22Rv1 (cell line): ENCODE data around the gene MTMR10.

Experiments
- H3K27ac ChIP-seq: fragments of 450-650 bp; 2 replicates; pipeline ENCODE4 v1.5.1; 2017
- ZFX ChIP-seq: fragments of 450-650 bp; IDR thresholded peaks from 2 replicates; pipeline ENCODE4 v1.6.1; 2017; ENCODE audit warnings: antibody characterized with exemption, borderline replicate concordance
- TF ChIP-seq, protein P1 (sequence below): fragments of 450-650 bp; IDR thresholded peaks from 2 replicates; pipeline ENCODE4 v1.5.1; 2017; ENCODE audit warnings: mild to moderate bottlenecking

MTMR10 gene

DNA sequence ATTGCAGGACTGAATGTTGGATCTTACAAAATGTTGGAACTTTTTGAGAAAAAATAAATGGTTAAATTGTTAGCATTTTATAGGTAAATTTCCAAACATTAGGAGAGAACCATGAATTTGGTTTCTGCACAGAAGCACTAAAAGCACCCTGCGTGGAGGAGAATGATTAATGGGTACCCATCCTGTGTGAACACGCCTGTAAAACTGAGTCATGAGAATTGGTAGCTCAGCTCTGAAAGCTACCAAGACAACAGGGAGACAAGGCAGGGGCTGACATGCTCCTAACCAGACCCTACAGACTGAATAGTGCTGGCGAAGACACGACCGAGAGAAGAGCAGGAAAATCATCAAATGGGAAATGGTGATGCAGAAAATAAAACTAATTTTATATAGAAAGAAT is 32.4 kb upstream of the MTMR10 start:
- H3K27ac ChIP-seq: no peak overlapping the region

DNA sequence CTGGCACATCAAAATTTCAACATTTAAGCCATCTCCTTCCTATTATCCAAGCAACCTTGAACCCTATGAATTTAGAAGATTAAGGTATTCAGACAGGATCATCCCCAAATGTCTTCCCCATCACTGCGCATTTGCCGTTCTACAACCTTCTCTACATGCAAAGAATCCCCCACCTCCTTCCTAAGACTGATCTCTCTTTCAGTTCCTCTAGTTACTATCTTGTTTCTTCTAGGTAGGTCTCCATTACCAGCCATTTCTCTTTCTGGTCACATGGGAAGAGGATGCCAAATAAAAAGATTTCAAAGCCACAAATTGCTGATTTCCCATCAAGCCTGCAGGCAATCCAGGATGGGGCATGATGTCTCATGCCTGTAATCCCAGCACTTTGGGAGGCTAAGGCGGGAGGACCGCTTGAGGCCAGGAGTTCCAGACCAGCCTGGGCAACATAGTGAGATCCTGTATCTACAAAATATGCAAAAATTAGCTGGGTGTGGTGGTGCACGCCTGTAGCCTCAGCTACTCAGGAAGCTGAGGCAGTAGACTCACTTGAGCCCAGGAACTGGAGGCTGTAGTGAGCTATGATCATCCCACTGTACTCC is 29.7 kb upstream of the MTMR10 start:
- H3K27ac ChIP-seq: no peak overlapping the region
- TF ChIP-seq, protein P1, sequence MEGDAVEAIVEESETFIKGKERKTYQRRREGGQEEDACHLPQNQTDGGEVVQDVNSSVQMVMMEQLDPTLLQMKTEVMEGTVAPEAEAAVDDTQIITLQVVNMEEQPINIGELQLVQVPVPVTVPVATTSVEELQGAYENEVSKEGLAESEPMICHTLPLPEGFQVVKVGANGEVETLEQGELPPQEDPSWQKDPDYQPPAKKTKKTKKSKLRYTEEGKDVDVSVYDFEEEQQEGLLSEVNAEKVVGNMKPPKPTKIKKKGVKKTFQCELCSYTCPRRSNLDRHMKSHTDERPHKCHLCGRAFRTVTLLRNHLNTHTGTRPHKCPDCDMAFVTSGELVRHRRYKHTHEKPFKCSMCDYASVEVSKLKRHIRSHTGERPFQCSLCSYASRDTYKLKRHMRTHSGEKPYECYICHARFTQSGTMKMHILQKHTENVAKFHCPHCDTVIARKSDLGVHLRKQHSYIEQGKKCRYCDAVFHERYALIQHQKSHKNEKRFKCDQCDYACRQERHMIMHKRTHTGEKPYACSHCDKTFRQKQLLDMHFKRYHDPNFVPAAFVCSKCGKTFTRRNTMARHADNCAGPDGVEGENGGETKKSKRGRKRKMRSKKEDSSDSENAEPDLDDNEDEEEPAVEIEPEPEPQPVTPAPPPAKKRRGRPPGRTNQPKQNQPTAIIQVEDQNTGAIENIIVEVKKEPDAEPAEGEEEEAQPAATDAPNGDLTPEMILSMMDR: no peak
- TF ChIP-seq ZFX: no peak

More for the DNA sequence above, 32.4 kb upstream of the MTMR10 start:
- TF ChIP-seq, protein P1: no peak
- TF ChIP-seq ZFX: no peak

DNA sequence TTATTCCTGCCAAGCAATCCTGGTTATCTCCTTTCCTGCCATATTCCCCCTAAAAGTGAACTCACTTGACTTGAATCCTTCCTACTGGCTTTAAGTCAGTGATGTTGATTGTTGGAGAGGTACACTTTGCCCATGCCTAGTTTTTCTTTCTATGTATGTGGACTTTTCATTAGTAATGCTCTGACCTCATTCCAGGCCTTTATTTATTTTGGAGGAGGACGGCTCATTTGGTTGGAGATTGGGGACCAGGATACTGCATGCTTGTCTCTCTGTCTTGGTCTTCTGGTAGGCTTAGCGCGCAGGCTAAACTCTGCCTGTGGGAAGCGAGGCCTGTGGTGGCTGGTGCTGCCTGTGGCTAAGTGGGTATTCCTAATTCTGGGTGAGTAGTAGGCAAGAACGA is 29.1 kb upstream of the MTMR10 start:
- TF ChIP-seq, protein P1: no peak
- TF ChIP-seq ZFX: no peak

DNA sequence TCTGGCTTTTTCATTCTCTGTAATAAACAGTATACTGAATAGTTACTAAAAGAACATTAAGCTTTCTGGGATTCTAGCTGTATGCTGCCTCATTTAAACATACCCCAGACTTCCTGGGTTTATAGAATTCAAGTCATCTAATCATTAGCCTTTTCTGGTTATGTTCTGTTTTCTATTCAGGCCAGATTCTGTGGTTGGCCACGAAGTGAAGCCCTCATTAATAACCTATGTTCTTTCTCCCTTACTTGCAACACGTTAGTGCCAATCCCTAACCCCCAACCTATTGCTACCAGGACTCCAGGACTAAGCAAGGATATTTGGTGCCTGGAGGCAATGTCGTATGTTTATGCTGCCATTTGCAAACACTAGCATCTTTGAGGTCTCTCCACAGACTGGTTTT is 28.6 kb upstream of the MTMR10 start:
- TF ChIP-seq ZFX: no peak
- TF ChIP-seq, protein P1: no peak
- no peak overlapping the region for H3K27ac ChIP-seq

More for the DNA sequence above, 29.1 kb upstream of the MTMR10 start:
- no peak overlapping the region for H3K27ac ChIP-seq

DNA sequence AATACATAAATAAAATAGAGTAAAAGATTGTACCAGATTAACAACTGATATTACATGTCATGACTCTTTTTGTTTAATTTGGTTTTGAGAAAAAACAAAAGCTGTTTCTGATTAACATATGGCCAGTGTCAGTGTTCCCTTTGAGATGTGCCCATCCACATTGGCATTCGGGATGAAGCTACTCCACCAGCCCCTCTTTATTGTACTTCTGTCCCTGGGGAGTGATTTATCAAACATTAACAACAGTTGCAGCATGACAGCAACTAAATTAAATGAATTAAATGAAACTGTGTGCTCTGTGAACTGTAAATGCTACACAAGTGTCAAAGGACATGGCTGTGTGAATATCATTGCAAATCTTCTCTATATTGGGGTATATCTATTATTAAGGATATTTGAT is 25.9 kb upstream of the MTMR10 start:
- H3K27ac ChIP-seq: no peak overlapping the region
- no peak for TF ChIP-seq ZFX
- TF ChIP-seq, protein P1: no peak

DNA sequence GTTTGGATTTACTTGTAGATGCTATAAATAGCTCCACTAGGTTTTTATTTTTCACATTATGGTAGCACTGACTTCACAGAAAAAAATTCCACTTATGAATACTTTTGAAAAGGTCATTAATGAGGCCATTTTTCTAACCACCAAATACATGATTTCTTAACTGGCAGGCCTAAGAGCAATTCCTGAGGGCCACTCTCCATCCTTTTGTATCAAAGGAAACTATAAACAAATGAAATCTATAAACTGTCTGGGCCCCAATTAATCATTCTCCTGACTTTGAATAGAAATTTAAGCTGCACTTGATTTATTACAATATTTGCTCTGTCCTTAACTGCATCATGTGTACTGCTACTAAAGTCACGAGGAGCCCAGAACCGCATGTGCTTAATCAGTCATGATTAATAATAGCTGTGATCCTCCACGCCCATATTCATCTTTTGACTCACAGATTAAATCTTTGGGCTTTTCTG is 25.1 kb upstream of the MTMR10 start:
- TF ChIP-seq, protein P1: no peak
- no peak for TF ChIP-seq ZFX
- no peak overlapping the region for H3K27ac ChIP-seq

DNA sequence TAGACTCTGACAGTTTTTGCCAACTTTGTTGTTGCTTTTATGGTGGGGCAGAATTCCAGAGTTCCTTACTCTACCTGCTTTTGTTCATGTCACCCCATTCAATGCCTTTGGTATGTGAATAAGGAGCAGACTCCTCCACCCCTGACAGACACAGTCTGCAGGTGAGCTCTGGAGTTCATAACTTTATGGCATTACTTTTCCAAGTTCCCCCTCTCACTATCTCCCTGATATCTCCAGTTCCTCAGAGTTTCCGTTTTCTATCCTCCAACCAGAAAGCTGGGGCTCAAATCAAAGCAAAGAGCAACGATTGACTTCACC is 23.1 kb upstream of the MTMR10 start:
- TF ChIP-seq ZFX: no peak
- TF ChIP-seq, protein P1: no peak
- no peak overlapping the region for H3K27ac ChIP-seq
